Prostate gland (tissue), 2 donors: ENCODE measurements around the gene ADAMTS2. TPM values are rescaled to one million over a fixed set of nuclear protein-coding genes. Genes with fewer than 3 reads are reported as not detected.

Experiments
- DNase-seq: peaks from one replicate; pipeline ENCODE4 v3.0.0-alpha.2; 2019; ENCODE audit warnings: low spot score
- H3K27ac ChIP-seq, 2 donors: fragments of 200-600 bp; sonication (generic); 2 replicates each; pipeline ENCODE4 v1.5.1; 2017 to 2019
- H3K27me3 ChIP-seq: fragments of 200-600 bp; sonication (generic); replicated peaks from 2 replicates; pipeline ENCODE4 v1.5.1; 2019; ENCODE audit not compliant: insufficient read depth
- H3K36me3 ChIP-seq, 2 donors: fragments of 200-600 bp; sonication (generic); 1 replicate in 1 of 2; 2 replicates in 1 of 2; pipeline versions ENCODE4 v1.5.1 to v1.8.1; 2017 to 2019
- H3K4me1 ChIP-seq: fragments of 200-600 bp; sonication (generic); replicated peaks from 2 replicates; pipeline ENCODE4 v1.5.1; 2019
- H3K4me3 ChIP-seq, 2 donors: fragments of 200-600 bp; sonication (generic); 2 replicates each; pipeline ENCODE4 v1.5.1; 2017 to 2019
- H3K9me3 ChIP-seq: fragments of 200-600 bp; sonication (generic); 2 replicates; pipeline ENCODE4 v1.5.1; 2017
- POLR2A ChIP-seq: fragments of 450-650 bp; IDR thresholded peaks from one replicate; pipeline ENCODE4 v1.6.1; 2016; ENCODE audit warnings: antibody characterized with exemption, mild to moderate bottlenecking
- POLR2AphosphoS5 ChIP-seq: sonication (generic); formaldehyde crosslinking; IDR thresholded peaks from one replicate; pipeline ENCODE4 v1.6.1; 2017; ENCODE audit warnings: antibody characterized with exemption
- WGBS: methylation state at CpG from one replicate; pipeline ENCODE4 v1.1.5; 2018; 5-methylcytosine and 5-hydroxymethylcytosine counted together
- intact Hi-C: fragments of 100-400 bp; cut with DNase I; formaldehyde crosslinking; loops from one replicate; pipeline ENCODE4 v1.14.2; 2022
- total RNA-seq, 2 donors: library from RNA; depleted of rRNA; stranded (reverse); fragments of >200 nt; gene quantifications; one replicate each; pipeline ENCODE4 v1.1.0, GENCODE V29; 2016
- TF ChIP-seq, protein P1 (sequence below), 4 experiments: fragments of 200-600 bp in 2 of 4; fragments of 450-650 bp in 2 of 4; sonication (generic) in 2 of 4; IDR thresholded peaks; 1 replicate in 3 of 4; 2 replicates in 1 of 4; pipeline ENCODE4 v1.5.1; 2016 to 2019; ENCODE audit warnings: antibody characterized with exemption in 4 of 4, mild to moderate bottlenecking in 2 of 4, moderate library complexity in 2 of 4

The ADAMTS2 gene
- total RNA-seq, 2 donors from 2014 or later, result 2.0 to 20.3 TPM

DNA sequence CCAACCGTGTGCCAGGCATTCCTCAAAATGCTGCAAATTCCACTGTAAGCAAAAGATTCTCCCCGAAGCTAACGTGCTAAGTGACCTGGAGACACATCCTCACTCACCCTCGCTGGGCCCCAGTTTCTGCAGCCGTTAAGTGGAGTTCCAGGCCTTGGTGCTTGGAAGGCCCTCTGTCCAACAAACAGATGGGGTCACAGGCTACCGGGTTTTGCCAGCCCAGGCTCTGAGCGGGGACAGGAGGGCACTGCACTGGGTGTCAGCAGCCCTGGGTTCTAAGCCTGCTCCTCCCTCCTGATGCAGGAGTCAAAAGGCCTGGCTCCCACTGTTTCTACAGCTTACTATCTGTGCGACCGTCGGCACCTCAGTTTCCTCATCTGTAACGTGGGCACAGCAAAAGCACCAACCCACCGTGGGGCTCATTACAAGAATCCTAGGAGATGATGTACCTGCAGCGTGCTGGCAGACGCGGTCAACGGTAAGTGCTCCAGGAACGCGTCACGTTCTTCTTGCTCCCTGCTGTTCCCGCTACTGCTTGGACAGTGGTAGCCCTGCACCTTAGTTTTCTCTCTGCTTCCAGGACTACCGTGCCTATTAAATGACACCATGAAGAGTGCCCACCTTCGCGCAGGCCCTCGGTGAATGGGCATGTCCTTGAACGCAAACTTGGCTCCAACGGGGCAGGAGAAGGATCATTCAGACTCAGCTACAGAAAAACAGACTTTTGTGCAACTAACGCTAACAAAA, 84.8 kb downstream of the ADAMTS2 start:
- Histone ChIP-seq H3K27me3 (no peaks in the 10 kb centered on the region), H3K36me3 (no peaks in the 10 kb centered on the region), H3K4me1 (no peaks in the 10 kb centered on the region), H3K9me3 (no peaks in the 10 kb centered on the region), H3K27ac (no peak overlapping the region), H3K4me3 (no peak overlapping the region)
- WGBS, result 85% methylated on average over 27 of the region's 27 CpGs
- TF ChIP-seq POLR2A (no peak), POLR2AphosphoS5 (no peak)
- TF ChIP-seq, protein P1, sequence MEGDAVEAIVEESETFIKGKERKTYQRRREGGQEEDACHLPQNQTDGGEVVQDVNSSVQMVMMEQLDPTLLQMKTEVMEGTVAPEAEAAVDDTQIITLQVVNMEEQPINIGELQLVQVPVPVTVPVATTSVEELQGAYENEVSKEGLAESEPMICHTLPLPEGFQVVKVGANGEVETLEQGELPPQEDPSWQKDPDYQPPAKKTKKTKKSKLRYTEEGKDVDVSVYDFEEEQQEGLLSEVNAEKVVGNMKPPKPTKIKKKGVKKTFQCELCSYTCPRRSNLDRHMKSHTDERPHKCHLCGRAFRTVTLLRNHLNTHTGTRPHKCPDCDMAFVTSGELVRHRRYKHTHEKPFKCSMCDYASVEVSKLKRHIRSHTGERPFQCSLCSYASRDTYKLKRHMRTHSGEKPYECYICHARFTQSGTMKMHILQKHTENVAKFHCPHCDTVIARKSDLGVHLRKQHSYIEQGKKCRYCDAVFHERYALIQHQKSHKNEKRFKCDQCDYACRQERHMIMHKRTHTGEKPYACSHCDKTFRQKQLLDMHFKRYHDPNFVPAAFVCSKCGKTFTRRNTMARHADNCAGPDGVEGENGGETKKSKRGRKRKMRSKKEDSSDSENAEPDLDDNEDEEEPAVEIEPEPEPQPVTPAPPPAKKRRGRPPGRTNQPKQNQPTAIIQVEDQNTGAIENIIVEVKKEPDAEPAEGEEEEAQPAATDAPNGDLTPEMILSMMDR (IDR thresholded peaks at IDR 0.05), result no peak
- intact Hi-C loops, result no loop called here
- no peak for DNase-seq

DNA sequence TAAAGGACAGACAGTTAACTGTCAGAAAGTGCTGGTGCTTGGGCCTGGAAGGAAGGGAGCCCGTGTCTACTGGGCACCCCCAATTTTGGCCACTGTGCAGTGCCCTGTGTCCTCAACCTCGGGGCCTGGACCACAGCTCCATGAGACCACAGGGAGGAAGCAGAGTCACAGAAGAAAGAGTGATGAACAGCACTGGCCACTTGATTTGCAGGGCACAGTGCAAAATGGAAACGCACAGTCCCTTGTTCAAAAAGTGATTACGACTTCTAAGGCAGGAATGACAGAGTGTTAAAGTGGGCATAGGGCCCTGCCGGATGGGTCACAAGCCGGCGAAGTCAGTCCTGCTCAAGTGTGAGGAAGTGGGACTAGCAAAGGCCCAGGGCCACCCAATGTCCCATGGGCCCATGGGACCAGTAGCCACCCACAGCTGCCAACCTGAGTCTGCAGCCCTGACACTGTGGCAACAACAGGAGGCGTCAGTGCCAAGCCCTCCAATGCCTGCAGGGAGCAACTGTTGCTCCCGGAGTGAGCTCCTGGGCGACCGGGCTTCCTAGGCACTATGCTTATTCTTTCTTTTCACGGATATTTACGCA, 85.4 kb downstream of the ADAMTS2 start:
- intact Hi-C loops, result no loop called here
- no peak for TF ChIP-seq POLR2A
- Histone ChIP-seq H3K9me3 (no peaks in the 10 kb centered on the region), H3K4me3 (no peak overlapping the region), H3K27ac (no peak overlapping the region), H3K4me1 (no peaks in the 10 kb centered on the region), H3K36me3 (no peaks in the 10 kb centered on the region), H3K27me3 (no peaks in the 10 kb centered on the region)
- WGBS, result 80% methylated on average over 13 of the region's 13 CpGs
- no peak for DNase-seq

DNA sequence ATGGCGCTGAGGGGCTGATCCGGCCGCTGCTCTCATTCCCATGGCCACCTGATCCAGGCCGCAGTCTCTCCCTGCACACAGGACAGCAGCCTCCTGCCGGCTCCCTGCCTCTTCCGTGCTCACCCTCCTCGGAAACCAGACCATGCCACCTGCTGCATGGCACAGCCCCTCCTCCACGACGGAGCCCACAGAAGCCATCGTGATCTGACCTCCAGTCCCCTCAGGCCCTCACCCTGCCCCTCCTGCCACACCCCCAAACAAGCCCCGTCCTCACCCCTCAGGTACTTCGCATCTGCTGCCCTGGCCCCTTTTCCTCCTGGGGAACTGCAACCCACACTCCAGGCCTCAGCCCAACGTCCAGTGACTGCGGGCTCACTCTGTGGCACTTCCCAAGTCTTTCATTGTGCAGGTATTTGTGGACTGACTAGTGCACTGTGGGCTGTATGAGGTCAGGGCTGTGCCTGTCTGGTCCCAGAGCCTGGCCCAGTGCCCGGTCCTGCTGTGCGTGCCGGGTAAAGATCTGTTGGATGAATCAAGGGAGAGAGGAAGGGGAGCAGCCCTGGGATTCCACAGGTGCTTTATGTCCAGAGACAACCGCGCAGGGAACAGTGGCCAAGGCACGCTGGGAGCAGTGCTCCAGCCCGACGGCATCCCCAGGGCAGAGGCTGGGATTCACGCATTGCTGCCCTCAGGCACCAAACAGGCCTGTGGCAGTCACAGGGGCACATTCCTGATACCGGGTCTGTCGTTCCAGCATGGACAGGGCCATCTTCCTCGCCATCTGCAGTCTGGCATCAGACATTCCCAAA, 86.1 kb downstream of the ADAMTS2 start:
- Histone ChIP-seq H3K4me3 (no peak overlapping the region), H3K4me1 (no peaks in the 10 kb centered on the region), H3K27ac (no peak overlapping the region), H3K36me3 (no peaks in the 10 kb centered on the region), H3K9me3 (no peaks in the 10 kb centered on the region), H3K27me3 (no peaks in the 10 kb centered on the region)
- TF ChIP-seq POLR2A (no peak), POLR2AphosphoS5 (no peak)
- TF ChIP-seq, protein P1 (IDR thresholded peaks at IDR 0.05), result no peak
- no peak for DNase-seq
- intact Hi-C loops, result no loop called here
- whole genome bisulfite sequencing, result 72% methylated on average over 26 of the region's 26 CpGs

DNA sequence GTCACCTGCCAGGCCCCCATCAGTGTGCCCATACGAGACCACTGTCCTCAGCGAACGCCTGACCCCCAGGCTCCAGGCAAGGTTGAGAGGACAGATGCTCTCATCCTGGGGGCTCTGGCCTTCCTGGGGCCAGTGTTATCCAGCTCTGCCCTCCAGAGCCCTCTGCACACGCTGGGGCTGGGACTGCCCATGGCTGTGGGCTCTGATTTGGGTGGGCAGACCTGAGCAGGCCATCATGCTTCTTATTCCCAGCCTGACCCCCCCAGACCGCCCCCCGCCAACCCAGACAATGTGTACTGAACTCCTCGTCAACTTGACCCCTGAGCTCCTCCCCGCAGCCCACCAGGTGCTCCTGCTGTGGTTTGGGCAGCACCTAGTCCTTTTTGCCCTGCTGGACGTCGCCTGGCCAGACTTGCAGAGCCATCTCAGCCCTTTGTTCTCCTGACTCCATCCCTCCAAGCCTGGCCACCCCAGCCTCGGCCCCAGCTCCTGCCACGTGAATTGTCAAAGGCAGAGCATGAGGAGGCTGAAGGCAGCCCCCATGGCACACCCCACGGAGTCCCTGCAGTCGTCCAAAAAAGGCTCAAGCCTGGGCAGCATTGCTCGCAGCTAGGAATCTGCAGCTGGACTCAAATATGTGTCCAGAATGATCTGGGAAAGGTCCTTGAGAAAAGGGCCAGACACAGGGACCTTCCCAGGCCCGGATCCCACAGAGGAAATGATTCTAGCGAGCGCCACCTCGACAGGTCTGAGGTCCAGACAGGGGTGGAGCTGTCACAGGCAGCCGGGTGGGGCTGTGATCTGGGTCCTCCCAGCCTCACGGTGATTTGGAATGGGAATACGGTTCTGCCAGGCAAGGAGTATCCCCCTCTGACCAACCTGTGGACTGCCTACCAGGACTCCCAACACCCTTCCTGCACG, 87.0 kb downstream of the ADAMTS2 start:
- WGBS, result 70% methylated on average over 23 of the region's 23 CpGs
- Histone ChIP-seq H3K4me1 (no peaks in the 10 kb centered on the region), H3K27me3 (no peaks in the 10 kb centered on the region), H3K36me3 (no peaks in the 10 kb centered on the region), H3K27ac (peak overlapping the region; percentile 31 to 53), H3K9me3 (no peaks in the 10 kb centered on the region), H3K4me3 (no peak overlapping the region)
- TF ChIP-seq POLR2A (no peak), POLR2AphosphoS5 (no peak)
- TF ChIP-seq, protein P1 (IDR thresholded peaks at IDR 0.05), result no peak
- no peak for DNase-seq
- intact Hi-C loops, result no loop called here
